Activated CD4-positive, CD25-positive, alpha-beta regulatory T cell (primary cell): ENCODE results near the gene YOD1.

ENCODE experiments used
- DNase-seq, 4 experiments: peaks; one replicate each; lab custom pipeline; 2025; lab: John Stamatoyannopoulos, UW

Gene YOD1

GRCh38 chr1:207072233-207072632 lies 21.2 kb upstream of the YOD1 start:
- no peak for DNase-seq

DNA sequence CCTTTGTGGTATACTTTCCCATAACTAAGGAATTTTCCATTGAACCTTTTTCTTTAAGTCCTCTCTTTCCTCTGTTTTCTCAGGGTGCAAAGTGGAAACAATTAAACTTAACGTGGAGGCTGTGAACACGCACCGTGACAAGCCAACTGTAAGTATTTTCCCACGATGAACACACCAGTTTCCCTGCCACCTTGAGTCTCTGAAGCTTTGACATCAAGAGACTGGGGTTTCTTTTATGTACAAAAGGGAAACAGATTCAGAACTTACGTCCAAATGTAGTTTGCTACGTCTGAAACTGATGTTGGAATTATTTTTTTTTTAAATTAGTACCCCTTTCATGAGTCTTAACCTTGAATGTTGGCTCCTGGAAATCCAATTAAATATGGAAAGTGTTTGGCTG lies 20.4 kb upstream of the YOD1 start:
- DNase-seq = no peak

GRCh38 chr1:207070811-207071210 lies 19.8 kb upstream of the YOD1 start:
- DNase-seq = no peak

DNA sequence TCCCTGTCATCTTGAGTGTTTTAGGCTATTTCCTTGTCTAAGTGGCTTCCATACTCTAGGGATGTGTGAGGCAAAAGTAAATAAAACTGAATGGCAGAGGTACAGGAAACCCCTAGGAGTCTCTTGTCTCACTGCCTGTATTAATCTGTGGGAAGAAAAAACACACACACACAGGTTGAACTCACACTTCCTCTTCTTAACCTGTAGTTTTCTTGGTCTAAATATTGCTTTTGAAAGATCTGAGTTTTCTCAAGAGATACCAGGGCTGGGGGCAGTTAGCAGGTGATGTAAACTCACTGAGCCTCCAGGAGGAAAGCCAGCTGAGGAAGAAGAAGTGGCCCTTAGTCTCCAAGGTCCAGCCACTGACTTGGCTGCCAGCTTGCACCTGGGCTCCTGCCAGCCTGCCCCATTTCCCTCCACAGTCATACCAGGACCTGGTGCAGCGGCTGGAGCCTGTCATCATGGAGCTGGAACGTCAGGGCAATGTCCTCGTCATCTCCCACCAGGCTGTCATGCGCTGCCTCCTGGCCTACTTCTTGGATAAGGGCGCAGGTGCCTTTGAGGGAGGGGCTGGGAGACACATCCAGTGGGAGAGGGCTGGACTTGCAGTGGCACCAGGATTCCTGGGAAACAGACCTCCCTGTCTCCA lies 19.0 kb upstream of the YOD1 start:
- no peak for DNase-seq

GRCh38 chr1:207069061-207069460 lies 18.1 kb upstream of the YOD1 start:
- no peak for DNase-seq

DNA sequence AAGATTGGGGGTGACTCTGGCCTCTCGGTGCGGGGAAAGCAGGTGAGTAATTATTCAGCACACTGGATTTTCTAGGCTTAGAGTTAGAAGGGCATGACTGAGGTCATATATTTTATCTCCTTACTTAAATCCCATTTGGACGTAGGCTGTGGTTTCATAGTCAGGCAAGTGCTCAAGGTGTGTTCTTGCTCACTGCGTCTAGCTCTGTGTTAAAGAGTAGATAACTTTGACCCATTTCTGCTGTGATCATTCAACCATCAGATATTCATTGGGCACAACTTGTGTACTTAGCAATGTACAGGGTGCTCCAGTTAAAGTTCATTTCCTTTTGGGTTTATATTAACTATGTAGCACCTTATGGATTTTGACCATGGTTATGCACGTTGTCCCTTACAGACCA lies 16.7 kb upstream of the YOD1 start:
- no peak for DNase-seq

DNA sequence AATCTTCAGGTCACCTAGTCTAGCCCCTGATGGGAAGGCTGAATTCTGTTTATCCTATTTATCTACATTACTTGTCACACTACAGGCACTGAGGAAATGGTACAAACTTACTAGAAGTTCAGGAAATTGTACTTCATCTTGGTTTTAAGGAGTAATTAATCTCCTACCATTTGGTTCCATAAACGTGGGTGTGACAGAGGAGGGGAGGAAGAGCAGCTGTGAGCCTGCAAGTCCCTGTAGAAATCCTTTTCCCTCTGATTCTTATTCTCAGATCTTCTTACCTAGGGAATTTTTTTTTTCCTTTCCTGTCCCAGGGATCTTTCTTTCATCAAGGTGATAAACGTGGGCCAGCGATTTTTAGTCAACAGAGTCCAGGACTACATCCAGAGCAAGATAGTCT lies 16.2 kb upstream of the YOD1 start:
- no peak for DNase-seq

GRCh38 chr1:207064561-207064960 lies 13.6 kb upstream of the YOD1 start:
- DNase-seq = no peak

GRCh38 chr1:207063014-207063413 lies 12.0 kb upstream of the YOD1 start:
- DNase-seq = no peak

DNA sequence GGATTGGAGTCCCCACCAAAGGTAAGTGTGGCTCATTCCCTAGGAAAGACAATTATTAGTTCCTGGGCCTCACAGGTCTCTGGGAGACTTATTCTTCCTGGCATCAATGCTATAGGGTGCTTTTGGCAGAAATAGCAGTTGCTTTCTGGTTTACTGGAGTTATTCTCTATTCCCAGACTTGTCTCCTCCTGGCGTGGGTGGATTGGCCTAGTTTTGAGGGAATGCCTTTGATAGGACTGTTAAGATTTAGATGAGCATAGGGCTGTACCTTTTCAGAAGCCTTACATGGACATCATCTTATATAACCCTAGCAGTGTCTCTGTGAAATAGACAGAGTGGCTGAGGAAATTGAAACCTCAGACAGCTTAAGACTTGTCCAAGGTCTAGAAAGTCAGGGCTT lies 11.1 kb upstream of the YOD1 start:
- DNase-seq = no peak

GRCh38 chr1:207060596-207060995 lies 9.6 kb upstream of the YOD1 start:
- no peak for DNase-seq

GRCh38 chr1:207059881-207060280 lies 8.9 kb upstream of the YOD1 start:
- no peak for DNase-seq

DNA sequence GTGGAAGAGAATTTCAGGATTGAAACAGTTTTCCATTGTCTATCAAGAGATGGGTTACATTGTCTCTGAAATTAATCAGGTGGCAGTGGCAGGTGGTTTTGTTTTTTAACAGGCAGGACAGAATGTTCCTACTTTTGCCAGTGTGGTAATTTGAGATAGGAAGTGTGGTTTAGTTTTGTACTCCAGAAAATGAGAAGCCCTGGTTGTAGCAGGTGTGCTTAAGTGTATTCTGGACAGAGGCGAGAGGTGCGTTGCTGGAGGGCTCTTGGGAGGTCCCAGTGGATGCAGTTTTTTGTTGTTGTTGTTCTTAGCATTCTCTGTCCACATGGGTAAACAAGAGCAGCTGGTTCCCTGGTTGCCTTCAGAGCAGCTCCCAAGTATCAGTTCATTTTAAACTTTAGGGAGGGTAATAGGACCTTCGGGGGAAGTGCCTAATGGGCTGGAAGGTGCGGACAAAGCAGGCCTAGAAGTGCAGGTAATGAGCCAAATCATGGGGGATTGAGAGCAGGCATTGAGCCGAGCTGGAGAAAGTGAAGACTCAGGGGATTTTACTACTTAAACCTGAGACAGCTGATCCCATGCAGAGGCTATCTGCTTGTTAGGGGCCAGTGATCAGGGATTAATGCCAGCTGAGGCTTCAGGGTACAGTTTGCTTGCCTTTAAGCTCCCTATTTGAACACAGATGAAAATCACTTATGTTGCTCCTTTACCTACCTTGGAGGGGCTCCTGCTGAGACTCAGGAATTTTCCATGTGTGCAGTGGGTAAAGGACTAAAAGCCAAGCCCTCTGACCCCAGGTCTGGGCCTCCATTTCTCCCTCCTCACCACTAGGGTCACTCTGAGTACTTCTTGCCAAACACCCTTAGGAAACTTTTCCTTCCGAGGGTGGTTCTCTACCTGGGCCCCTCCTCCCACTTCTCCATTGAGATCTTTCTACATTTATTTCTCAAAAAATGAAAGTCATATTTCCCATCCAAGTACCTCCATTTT lies 8.2 kb upstream of the YOD1 start:
- no peak for DNase-seq

GRCh38 chr1:207058252-207058651 lies 7.2 kb upstream of the YOD1 start:
- no peak for DNase-seq

DNA sequence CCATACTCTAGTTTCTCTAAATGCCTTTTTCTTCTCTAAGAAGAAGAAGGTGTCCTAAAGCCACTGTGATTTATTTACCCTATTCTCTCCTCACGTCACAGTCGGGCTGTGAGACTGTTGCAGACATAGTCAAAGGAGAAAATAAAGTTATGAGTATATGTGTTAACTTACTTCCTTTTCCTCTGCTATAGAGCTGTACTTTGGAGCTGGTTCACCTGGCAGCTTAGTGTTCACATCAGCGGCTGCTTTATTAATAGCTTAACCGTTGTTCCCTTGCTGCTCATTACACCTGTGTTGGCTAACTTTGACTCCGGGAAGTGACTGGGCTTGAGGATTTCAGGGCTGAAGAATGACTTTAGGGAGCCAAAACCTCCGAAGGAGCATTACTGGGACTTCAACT lies 5.7 kb upstream of the YOD1 start:
- DNase-seq = no peak

DNA sequence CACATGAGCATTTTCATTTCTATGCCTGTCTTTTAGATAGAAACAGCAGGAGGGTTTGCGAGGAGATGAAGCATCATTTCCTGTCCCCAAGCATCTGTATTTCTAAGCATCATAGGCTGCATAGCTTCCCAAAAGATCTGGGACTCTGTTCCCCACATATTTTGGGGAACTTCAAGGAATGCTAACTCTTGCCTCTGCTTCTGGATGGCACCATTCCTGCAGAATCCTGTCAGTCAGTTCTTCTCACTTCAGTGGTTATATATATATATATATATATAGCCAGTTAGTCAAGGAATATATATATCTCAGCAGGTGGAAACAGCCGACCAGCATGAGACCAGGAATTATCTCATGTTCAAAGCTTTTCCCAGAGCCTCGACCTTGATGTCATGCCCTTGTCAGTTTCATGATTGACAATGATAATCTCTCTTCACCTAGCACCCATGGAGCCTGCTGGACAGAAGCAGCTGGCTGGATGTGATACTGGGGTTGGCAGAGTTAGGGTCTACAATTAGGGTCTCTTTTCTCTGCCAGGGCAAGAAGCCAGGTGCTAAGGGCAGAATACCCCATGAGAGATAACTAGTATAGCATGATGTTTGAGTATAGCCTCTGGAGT lies 4.5 kb upstream of the YOD1 start:
- no peak for DNase-seq

- DNase-seq = no peak
These were observed 3.5 kb upstream of the YOD1 start for GRCh38 chr1:207054491-207054890.

GRCh38 chr1:207052911-207053769 lies 2.1 kb upstream of the YOD1 start, which contains the start of gene PFKFB2:
Gene PFKFB2 (plus strand): TSS chr1:207053275. CDS start chr1:207054718, 1,443 bp downstream.
- peak; percentile 80 to 87 (median 84) for DNase-seq

DNA sequence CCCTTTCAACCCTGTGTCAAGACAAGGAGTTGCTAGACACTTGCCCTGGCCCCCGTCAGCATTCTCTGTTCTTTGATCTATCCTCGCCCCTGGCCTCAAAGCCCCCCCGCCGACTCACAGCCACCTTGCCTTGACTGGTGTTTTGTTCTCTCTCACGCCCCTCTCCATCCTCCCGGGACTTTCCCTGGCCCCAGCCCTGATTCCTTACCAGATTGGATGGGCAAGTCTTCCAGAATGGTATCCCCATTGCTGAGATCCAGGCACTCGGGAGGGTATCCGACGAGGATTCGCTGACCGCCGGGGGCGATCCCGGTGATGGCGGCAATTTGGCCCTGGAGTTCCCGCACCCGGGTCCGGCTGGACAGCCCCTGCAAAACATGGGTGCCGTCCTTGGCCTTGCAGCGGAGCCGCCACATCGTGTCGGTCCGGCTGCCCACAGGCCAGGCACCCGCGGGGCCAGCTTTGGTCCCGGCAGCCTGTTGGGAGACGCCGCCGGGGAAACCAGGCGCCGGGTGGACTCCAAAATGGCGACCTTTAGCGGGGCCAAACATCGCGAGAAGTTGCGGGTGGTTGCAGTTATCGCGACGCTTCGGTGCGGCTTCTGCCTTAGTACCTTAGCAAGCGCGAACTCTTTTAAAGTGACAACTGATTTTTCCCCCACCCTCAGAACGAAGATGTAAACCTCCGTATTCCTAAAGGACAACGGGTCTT lies 373 bp downstream of the YOD1 start:
- peak; percentile 67 to 81 (median 73) for DNase-seq

DNA sequence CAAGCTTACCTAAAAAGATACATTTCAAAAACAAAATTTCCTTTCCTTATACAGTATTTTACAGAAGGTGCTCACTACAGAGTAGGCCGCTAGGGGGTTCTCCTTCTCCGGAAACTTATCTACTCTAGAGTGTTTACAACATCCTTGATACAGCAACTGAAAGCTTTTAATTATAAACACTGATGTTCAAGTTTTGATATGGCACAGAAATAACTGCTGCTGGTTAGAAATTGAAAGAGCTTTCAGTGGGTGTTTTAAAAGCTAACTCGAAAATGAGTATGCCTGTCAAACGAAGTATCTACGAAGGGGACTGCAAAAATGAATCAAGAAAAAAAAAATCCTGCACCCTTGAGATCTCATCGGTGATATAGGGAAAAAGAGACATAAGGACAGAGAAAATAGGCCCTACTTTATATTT lies 1.0 kb downstream of the YOD1 start:
- DNase-seq = peak in 2 of 4 experiments; percentile 11 to 16

DNA sequence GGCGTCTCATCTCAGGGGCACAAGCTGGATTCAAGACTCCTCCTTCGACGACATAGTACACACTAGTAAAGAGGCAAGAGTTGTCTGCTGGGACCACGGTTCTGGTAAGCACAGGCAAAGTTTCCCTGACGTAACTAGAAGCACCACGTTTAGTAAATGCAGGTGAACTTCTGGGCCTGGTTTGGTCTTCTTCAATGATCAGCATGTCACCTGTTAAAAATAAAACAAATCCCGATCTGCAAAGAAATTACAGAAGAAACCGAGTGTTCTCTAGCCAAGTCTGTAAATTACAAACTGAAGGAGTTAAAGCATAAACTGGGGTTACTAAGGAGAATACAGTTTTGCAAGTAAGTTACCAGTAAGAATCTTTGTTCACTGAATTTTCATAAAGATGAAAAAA lies 1.5 kb downstream of the YOD1 start:
- no peak for DNase-seq
